ENCODE data around the gene APOC3.

The APOC3 gene

GRCh38 chr11:116879800-116880625, 50.3 kb downstream of the APOC3 start:
- DNase-seq, result no peak

GRCh38 chr11:116881143-116881542, 51.4 kb downstream of the APOC3 start:
- no peak for DNase-seq

GRCh38 chr11:116882386-116882785, 52.7 kb downstream of the APOC3 start:
- no peak for DNase-seq
